HG02970 (cell line): Measurements from ENCODE around the gene CCDC187.

Experiments used
- ATAC-seq: cut with Tn5 transposase; IDR thresholded peaks from one replicate; pipeline ENCODE4 v1.9.1; 2021; ENCODE audit warnings: mild to moderate bottlenecking, moderate library complexity, moderate number of reproducible peaks; ENCODE audit not compliant: unreplicated experiment, low FRiP score

Gene CCDC187

DNA sequence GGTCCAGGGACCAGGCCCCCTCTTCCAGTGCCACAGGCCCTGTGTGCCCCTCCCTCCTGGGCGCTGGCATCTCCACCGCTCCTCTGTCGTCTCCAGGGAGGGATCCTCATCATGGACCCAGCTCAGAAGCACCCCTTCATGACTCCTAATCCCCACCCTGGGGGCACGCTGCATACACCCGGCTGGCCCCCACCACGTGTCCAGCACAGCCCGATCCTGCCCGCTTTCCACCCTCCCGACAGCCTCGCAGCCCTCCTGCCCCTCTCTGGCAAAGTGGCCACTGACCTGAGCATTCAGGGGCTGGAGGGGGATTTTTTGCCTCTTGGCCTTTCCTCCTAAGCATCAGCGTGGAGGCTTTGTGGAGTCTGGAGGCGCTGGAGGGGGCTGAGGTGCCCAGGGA lies 1.4 kb downstream of the CCDC187 start:
- no peak for ATAC-seq

DNA sequence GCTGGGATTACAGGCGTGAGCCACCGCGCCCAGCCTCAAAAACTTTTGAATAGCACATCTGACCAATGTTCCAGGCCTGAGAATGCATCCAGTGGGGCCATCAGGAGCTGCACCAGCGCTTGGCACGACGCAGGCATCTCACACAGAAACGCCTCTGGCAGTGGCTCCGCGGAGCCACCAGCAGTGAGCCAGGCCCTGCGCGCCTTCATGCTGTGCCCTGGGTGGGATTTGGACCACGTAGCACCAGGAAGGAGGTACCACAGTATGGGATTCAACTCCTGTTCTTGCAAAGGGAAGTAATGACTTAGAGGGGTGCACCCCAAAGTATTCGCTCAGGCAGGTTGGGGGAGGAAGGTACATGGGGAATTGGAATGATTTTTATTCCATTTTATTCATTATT lies 3.0 kb downstream of the CCDC187 start:
- ATAC-seq = no peak

DNA sequence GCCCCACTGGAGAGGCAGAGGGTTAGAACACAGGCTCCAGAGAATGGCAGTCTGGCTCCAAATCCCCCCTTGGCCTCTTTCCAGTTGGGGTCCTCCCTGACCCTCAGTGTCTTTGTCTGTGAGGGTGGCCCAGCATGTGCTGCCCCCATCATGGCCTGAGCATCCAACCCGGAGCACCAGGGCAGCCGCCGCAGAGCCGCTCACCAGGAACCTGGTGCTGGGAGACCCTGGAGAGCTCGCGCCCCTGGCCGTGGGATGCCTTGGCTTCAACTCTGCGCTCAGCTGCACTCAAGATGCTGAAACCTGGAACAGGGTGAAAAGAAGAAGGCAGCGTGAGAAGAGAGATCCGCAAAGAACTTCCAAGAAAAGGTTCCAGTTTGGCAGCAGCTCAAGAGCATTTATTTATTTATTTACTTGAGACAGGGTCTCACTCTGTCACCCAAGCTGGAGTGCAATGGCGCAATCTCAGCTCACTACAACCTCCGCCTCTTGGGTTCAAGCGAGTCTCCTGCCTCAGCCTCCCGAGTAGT lies 3.8 kb downstream of the CCDC187 start:
- ATAC-seq = no peak

DNA sequence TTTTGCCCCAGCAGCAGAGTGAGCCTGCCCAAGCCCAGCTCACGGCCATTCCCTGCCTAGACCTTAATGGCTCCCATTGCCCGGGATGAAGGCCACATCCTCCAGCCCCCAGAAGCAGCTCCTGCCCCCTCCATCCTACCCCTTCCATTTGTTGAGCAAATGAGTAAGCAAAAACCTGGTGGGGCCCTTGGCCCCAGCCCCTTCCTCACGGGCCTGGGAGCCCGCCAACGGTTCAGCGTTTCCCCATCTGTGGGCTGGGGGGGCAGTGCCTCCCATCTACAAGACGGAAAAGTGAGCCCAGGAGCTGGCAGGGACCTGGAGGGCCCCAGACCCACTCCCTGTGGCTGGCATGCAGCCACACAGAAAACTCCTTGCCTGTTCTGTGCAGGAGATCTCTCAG lies 4.4 kb downstream of the CCDC187 start:
- ATAC-seq = no peak

DNA sequence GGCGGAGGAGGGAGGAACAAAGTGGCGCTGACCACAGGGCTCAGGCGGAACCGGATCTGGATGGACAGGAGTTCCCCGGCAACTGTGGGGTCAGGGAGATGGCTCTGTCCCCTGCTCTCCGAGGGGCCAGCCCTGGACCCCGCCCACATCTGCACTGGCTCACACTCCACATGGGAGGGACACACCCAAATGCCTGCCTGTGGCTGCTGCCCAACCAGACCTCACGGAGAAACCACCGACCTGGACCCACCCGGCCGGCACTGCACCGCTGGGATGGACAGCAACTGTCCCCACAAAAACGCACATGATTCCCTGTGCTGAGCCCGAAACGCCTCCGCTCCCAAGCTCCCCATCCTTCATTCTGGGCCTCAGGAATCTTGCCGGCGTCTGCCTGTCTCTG lies 4.8 kb downstream of the CCDC187 start:
- ATAC-seq = no peak

DNA sequence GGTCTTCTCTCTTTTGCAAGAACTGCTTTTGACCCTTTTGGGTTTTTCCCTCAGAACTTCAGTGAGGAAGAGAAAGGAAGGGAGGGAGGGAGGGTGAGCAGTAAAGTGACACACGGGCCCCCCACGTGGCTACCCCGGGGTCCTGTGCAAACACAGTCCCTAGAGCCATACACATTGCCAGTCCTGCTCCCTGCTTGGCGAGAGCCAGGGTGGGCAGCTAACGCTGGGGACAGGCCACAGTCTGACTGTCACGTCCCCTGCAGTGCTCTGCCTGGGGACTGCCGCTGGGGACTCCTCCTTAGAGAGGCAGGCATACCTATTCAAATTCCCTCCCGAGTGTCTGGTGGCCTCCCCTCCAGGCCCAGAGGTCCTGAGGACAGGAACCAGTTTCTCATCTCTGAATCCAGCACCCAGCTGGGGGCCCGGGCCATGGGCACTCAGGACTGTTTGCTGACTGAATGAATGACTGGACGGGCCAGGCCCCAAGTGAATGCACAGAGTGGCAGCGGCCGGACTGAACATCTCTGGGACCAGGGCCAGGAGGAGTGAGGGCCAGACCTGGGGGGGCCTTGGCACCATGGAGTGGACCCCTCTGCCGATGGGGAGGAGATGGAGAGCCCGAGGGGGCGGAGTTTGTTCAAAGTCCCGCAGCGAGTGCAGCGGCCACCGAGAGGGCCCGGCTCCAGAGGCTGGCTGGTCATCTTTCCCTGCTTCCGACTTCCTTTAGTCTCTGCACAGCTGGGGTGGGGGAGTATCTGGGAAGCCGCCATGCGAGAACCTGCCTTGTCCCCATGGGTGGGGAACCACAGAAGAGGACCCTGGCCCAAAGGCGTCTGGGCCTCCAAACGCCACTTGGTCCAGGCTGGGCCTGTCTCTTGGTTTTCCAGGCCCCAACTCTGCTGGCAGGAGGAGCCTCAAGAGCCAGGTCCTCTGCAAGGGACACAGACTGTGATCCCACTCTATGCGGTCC lies 5.8 kb downstream of the CCDC187 start:
- no peak for ATAC-seq

DNA sequence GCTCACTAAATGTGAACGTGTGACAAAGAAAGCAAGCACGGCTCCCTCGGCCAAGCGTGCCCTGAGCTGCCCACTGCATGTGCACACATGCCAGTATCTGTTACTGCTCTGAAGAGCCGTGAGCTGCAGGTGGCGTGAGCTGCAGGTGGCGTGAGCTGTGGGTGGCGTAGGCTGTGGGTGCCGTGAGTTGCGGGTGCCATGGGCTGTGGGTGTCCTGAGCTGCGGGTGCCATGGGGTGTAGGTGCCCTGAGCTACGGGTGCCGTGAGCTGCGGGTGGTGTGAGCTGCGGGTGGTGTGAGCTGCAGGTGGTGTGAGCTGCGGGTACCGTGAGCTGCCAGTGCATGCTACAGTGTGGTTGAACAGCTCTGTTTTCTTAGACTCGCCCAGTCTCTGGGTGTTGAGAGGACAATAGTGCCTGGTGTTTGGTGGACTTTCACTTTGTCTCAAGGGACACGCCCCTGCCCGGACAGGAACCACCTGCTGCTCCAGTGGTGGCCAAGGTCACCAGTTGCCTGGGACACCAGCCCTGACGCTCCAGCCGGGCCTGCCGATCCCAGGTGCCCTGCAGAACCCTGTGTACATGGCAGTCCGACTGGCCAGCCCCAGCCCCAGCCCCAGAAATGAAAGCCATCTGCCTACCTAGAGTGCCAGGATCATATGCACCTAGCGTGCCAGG lies 6.7 kb downstream of the CCDC187 start:
- no peak for ATAC-seq

DNA sequence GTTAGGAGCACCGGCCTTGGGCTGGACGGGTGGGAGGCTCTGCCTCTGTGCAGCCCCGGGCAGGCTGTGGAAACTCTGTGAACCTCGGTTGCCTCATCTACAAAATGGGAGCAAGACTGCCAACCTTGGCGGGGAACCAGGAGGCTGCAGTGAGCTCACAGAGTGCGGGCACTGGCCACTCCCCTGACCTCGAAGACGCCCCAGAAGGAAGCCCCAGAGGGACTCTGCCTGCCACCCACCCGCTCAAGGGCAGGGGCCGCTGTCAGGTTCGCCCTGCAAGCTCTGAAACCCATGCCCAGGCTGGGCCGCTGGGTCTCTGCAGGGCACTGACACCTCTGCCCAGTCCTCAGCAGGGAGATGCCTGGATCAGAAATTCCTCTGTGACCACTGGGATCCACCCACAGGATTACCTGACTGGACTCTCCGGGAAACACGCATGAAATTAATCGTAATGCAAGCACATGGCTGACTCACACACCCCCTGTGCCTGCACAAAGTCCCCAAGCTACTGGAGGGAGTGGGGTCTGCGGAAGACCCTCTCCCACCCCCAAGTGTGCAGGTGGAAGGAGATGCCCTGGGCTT lies 7.4 kb downstream of the CCDC187 start:
- no peak for ATAC-seq

DNA sequence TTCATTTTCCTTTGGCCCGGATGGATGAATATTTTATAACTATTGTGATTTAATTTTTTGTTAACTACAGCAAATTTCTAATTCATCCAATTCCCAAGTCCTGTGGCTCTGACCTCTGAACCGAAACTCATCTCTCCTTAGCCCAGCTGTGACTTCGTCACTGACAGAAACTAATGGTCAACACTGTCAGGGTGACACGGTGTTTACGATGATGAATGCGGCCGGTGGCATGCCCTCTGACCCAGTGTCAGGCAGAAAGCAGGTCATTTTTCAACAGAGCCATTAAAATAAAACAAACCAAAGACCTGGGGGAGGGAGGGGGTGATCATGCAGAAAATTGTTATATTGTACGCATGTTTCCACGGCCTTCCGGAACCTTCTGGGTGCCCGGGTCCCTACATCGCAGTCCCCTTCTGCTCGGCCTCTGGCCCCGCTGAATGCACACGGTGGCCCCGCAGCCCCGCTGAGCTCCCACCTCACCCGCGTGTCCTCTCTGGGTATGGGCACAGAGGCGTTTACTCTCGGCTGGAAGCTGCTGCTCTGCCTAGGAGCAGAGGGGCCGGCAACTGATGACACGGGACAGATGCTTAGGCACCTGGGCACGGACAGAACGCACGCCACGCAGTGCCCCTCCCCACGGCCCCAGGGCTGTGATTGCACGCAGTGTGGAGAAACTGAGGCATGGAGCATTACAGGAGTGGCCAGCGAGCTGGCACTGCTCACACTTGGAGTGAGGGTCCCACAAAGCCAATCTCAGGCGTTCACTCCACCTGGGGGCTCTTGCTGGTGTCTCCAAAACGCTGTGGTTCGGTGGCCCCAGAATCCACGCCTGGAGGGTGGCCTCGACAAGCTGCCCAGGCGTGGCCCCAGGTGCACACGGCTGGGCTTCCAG lies 8.1 kb downstream of the CCDC187 start:
- ATAC-seq = no peak

DNA sequence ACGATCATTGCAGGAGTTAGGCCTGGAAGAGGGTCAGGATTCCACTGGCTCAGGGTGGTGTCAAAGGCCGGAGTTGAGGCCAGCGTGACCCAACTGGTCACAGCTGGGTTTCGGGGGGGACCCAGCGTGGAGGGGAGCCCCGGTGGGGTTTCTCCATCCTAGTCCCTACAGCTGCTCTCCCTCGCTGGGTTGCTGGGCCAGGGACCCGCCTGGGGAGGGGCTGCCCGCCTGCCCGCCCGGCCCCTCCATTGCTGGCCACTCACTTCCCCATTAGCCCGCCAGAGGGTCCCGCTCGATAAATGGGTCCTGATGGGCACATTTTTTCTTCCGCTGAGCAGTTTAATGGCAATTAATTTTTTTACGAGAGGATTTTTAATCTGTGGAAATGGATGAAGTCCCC lies 8.8 kb downstream of the CCDC187 start:
- ATAC-seq = no peak

DNA sequence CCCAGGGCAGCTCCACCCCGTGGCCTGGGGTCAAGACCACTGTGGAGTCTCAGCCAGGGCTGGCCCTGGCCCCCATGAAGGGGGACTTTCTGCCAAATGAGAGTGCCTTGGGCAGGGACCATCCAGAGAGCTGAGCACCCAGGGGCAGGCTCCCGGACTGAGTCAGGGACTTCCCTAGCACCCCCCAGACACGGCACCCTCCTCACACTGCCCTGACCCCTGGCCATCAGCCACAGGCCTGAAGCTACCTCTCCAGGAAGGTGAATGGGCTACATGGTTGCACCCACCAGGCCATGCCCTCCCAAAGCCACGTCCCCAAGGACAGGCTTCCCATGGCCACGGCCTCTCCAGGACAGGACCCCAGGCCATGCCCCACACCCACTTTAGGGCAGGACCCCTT lies 9.5 kb downstream of the CCDC187 start:
- no peak for ATAC-seq

DNA sequence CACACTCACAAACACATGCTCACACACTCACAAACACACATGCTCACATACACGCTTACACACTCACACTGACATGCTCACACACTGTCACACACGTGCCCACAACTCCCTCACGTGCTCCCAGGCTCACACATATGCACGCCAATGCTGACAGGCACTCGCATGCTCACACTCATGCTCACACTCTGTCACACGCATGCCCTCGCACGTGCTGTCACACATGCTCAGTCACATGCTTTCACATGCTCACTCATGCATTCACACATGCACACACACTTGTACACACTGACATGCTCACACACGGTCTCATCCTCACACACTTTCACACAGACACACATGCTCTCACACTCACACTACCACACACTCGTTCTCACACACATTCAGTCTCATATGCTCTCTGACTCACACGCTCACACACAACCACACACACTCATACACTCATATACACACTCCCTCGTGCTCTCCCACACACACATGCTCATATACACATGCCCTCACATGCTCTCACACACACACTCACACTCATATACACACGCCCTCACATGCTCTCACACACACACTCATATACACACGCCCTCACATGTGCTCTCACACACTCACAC lies 10.3 kb downstream of the CCDC187 start:
- no peak for ATAC-seq

DNA sequence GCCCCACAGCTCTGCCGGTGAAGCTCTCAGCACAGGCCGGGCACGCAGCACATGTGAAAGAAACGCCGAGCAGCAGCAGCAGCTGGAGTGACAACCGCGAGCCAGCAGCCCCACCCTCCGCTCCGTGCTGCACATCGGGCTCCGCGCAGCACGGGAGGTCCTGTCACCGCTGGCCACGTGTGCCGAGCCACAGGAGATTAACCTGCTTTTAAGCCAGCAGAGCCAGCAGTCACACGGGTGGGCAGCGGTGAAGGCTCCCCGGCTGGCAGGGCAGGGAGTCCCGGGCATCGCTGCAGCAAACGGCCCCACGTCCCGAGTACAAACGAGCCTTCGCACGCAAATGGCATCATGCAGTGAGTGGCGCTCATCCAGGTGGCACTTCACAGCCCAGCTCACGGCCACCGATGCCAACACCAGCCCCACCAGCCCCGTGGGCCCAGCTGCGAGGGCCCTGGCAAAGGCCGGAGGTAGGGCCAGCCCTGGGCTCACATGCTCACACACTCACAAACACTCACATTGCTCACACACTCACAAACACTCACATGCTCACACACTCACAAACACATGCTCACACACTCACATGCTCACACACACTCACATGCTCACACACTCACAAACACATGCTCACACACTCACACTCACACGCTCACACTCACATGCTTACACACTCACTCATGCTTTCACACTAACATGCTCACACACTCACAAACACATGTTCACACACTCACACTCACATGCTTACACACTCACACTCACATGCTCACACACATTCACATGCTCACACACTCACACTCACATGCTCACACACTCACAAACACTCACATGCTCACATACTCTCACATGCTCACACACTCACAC lies 11.1 kb downstream of the CCDC187 start:
- no peak for ATAC-seq

DNA sequence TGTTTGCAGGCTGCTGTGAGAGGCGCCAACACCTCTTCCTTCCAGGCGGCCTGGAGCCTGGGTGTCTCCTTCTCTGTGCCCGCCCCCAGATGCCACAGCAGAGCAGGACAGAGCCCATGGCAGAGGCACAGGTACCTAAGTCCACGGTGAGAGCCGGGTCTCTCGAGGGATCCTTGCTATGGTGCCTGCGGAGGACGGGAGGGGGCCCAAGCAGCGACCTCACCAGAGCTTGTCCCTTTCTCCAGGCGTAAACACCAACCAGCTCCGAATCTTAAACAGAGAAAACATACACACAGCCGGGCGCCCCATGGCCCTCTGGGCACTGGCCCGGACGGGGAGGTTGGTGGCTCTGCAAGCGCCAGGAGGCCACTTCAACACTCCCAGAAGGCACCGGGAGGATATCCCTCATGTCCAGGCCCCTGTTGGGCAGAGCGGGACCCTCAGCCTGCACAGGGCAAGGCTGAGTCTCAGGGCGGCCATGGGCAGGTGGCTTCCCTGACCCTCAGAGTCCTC lies 11.8 kb downstream of the CCDC187 start:
- ATAC-seq = no peak

DNA sequence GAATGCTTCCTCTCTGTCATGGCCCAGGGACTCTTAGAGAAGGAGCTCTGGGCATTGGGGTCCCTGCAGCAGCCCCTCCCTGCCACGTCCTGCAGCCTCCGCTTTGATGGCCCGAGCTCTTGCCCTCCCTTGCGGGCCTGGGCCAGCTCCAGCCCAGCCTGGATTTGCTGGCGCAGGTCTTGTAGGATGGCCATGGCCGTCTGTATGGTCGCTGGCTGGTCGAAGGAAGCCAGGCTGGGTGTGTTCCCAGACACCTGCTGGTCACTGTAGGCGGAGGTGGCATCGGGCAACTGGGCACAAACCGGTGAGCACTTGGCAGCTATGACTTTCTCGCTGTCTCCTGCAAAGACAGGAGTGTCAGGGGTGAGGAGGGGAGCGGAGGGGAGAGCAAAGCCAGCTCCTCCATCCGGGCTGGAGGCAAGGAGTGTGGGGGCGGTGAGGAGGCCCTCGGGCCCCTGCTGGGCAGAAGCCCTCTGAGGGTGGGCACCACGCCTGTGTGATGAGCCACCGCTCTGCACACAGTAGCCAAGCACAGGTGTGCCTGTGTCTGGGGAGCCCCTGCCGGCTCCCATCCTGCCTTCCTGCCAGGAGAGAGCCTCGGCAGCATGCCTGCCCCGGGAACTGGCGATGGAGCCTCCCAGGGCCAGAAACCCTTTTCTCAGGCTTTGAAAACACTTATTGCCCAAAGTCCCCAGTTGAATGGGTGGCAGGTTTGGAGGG lies 12.4 kb downstream of the CCDC187 start:
- no peak for ATAC-seq

DNA sequence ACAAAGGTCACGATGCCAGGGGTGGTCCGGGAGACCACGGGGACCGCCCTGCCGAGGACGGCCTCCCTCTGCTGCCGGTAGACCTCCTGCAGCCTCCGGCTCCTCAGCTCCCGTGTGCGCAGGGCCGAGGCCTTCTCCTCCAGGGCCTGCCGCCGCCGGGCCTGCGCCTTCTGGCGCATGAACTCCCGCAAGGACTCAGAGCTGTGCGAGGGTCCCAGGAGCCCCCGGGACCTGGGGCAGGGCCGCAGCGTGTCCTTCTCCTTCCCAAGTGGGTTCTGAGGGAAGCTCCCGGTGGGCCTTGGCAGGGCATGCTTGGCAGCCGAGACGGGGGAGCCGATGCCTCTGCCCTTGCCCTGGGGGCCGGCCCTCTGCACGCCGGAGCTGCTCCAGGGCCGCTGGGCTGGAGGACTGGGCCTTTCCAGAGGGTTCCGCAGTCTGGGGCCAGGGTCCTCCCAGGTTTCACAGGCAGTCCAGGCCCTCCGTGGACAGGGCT lies 13.3 kb downstream of the CCDC187 start:
- no peak for ATAC-seq

DNA sequence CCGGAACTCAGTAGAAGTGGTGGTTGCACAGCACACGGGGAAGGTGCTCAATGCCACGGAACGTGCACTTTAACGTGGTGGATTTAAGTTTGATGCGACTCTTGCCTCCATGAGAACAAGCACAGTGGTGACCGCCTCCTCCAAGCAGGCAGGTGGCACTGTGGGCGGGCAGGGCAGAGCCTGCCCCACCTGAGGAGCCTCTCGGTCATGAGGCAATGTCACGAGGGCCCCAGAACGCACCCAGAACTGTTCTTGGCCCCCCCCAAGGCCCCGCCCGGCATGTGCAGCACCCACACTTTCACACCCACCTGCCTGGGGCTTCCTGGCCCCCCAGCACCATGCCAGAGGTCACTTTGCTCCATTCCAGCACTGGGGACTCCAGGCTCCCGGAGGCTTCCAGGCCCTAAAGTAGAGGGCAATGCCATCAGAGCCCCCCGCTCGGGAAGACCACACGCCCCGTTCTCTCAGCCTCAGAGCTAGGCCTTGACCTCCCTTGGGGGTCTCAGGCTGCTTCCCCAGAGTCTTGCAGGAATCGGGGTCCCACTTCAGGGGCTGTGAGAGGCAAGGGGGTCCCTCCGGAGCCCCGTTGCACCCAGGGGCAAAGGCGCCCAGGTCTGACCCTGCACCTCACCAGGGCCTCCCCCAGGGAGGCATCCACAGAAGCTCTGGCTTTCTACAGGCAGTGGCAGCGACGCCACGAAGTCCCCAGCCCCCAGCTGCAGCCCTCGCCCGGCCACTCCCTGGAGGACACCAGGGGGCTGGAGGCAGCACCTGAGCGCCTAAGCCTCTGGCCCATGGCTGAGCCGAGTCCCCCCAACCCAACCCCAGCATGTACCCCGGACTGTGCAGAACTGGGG lies 14.0 kb downstream of the CCDC187 start:
- no peak for ATAC-seq
